ENCODE data around the gene ALDH1L1.

The ALDH1L1 gene

GRCh38 chr3:126154391-126155279 lies 25.8 kb downstream of the ALDH1L1 start:
- DNase-seq (ENCODE audit: low read depth): no peak

DNA sequence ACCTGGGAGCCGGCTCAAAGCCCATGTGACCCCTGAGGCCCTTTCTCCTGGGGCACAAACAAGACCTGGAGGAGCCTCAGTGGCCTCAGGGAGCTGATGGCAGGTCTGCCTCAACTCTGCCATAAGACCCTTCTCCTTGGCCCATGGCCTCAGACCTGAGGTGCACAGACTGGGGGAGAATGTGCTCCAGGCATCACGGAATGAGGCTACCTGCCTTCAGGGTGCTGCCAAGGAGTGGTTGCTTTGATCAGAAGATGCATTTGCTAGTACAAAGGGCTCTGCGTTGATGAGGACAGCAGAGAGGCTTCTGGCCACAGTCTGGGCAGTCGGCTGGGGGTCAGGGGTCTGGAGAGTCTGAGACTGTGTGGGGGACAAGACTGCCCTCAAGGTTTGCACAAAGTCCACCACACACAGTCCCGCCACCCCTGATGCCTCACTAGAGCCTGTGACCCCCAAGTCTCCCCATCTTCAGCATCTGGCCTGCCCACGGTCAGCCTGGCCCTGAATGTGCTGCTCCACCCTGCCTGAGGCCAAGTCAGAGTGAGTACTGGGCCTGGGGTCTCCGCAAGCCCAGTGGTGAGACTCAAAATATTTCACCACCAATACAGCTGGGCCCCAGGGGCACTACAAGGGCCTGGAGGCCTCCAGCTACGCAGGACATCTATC lies 26.6 kb downstream of the ALDH1L1 start:
- no peak for DNase-seq (ENCODE audit: low read depth)

DNA sequence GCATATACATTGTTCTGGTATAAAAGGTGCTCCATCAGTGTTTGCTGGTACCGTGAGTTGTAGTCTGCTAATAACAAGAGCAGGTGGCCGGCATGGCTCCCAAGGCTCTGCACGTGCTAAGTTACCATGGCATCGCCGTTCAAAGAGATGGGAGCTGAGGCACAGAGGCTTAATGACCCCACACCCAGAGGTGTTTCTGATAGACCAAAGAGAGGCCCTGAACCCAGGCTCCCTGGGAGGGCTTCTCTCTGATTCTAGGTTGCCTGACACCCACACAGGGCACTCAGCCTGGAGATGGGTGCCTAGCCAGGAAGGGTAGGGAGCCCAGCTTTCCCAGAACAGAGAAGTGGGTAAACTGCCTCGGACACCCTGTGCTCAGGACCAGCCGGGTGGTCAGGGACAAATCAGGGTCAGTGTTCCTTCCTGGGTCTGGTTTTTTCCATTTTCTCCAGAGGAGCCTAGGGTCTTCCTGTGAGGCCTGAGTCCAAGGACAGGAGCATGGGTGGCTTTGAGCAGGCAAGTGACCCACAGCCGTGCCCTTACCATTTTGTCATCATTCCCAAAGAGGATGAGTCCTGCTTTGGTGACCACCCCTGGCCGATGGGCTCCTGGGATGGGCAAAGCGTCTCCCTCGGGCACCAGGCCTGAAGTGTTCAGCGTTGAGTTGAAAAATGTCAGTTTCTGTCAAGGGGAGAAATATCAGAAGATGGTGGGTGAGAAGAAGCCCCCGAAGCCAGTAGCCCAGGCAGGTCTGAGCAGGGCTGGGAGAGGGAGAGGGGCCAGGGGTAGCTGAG lies 27.3 kb downstream of the ALDH1L1 start:
- DNase-seq (ENCODE audit: low read depth): no peak

DNA sequence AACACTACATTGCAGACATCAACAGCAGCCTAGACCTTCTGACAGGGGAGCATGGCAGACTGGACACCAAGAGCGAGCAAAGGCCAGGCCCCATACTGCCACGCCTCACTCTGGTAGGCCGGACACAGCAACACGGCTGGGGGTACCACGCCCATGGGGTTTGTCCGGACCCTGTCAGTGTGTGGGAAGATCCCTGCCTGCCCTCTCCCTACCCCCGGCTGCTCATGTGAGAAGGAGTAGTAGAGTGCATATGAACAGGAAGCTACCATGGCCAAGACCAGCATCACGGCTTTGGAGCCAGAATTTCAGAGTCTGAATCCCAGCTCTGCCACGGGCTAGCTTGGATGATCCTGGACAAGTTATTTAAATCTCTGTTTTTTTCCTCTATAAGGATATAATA lies 27.9 kb downstream of the ALDH1L1 start:
- no peak for DNase-seq (ENCODE audit: low read depth)

DNA sequence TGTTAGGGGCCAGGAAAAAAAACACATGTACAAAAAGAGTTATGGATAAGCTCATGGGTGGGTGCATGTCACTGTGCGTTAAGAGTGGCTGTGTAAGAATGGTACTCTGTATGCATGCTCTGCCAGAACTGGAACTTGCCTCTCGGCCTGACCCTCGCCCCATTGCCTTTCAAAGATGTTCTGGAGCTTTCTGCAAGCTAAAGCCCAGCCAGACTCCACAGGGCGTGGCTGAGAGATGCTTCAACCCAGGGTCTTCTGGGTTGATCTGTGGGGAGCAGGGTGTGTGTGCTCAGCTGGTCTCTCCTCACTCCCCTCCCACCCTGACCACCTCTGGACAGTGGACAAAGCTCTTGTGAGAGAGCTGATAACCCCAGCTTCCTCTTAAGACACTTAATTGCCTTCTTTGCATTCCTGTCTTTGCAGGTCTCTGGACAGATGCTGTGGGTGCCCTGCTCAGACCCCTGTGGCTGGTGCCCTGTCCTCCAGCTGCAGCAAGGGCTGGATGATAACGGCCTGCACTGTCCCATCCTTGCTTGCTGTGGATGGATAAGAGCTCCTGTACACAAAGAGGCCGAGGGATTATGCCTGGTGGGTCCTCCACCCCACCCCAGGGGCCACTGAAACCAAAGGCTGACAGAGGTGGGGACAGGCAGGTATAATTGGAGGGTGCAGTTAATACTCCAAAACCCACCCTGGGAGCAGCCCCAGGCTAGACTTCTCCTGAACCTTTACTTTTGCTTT lies 28.7 kb downstream of the ALDH1L1 start:
- DNase-seq (ENCODE audit: low read depth): no peak

DNA sequence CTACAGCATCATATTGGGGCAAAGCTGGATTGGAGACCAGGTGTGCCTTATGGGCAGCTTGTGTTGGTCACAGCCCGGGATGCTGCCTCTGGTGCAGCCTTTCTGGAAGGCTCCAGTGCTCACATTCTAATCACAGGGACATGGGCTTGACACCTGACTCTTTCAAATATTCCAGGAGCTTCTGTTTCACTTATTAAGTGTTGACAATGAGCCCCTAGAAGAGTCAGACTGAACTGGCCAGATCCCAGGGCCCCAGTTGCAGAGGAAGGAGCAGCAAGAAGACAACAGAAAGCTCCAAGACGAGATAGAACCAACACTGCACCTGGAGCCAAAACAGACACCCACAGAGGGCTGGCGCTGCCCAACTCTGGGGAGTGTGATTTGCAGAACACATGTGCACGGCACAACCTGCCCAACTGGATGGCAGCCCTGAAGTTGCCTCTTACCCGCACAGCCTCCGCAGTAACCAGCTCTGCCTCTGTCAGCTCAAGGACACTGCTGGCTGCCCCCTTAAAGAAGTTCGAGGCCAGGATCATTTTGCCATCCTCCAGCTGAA lies 30.3 kb downstream of the ALDH1L1 start:
- DNase-seq (ENCODE audit: low read depth): no peak

- DNase-seq (ENCODE audit: low read depth): no peak
These were observed 31.0 kb downstream of the ALDH1L1 start for GRCh38 chr3:126149256-126149902.

GRCh38 chr3:126147932-126148683 lies 32.3 kb downstream of the ALDH1L1 start:
- DNase-seq (ENCODE audit: low read depth): no peak

DNA sequence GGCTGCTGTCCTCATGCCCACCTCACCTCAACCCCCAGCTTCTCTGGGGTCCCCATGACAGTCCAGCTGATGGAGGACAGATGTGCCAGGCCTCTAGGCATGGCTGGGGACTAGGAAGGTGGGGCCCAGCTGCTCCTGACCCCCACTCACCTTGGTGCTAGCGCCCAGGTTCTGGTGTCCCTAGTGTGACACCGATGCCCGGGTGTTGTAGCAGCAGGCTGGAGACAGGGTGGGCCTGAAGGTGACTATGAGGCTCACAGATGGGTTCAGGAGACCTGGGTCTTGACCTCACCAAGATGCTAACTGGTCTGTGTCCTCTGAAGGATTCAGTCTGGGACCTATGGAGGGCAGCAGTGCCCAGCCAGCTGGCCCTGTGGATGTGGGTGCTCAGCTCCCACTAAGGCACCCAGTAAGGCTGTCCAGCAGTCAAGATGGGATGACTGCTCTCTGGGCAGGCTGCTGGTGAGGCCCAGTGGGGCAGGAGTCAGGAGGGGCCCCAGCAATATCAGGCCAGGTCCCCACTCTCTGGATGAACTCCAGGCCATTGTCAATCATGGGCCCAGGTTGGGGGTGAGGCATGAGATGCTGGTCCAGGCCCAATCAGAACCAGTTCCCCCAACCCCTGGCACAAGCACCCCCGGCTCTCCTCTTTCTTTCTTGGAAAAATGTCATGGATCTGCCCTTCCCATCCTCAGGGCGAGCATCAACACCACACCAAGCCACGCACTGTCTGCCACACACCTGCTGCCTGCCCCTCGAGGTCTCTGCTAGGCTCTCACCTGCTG lies 33.0 kb downstream of the ALDH1L1 start:
- DNase-seq (ENCODE audit: low read depth): no peak

GRCh38 chr3:126146525-126147146 lies 33.8 kb downstream of the ALDH1L1 start:
- DNase-seq (ENCODE audit: low read depth): no peak

- no peak for DNase-seq (ENCODE audit: low read depth)
These were observed 34.4 kb downstream of the ALDH1L1 start for GRCh38 chr3:126146034-126146433.

- no peak for DNase-seq (ENCODE audit: low read depth)
These were observed 37.7 kb downstream of the ALDH1L1 start for GRCh38 chr3:126142652-126143051.

DNA sequence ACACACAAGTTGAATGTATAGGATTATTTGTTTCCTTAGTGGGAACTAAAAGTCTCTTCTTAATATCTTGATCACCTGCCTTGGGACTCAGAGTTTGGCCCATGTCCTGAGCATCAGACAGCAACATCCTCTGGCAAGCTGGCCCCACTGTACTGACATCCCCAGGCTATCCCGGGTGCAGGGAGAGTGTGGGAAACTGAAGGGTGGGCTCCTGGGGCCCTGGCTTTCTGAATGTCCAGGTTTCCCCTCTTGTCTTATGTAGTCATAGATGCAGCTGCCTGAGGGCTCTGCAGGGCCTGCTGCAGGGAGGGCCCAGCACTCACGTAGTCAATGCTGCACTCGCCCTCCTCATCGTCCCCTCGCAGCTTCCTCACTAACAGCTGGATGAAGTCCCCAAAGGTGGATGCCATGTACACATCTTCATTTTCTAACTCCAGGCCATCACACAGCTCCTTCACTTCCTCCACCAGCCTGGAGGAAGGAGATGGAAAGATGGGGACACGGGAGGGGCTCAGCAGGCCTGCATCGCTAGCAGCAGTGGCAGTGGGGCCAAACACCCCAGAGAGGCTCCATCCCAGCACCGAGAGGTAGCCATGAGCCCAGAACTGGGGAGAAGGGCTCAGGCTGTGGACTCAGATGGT lies 42.8 kb downstream of the ALDH1L1 start:
- no peak for DNase-seq (ENCODE audit: low read depth)

DNA sequence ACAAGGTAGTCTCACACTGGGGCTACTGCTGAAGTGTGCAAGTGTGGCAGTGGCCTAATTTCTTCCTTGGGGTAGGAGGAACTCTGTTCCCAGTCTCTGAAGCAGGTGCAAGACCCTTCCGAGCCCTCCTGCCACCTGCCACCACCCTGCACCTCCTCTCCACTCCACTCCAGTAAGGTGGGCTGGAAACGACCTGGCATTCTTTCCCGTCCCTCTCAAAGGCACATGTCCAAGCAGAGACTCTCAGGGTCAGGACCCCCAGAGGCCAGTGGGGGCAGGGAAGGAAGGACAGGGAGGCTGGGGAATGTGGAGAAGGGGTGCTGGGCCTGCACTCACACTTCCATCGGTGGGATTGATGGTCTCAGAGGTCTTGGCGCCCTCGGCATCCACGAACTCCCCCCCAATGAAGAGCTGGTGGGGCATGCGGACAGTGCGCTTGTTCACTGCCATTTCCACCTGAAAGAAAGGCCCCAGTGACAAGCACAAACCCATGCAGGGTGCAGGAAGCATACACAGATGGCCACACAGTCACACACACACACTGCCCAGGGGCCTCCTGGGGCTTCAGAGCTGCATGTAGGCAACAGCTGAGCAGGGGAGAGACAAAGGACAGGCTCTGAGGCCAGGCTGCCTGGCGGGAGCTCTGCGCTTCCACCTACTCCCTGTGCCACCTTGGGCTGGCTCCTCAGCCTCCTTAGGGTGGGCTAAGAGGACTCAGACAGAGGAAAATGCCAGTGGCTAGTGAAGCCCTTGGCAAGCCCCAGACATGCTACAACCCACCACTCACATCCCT lies 43.8 kb downstream of the ALDH1L1 start:
- DNase-seq (ENCODE audit: low read depth): no peak

- no peak for DNase-seq (ENCODE audit: low read depth)
These were observed 44.8 kb downstream of the ALDH1L1 start for GRCh38 chr3:126135406-126136076.

GRCh38 chr3:126135071-126135405 lies 45.3 kb downstream of the ALDH1L1 start:
- no peak for DNase-seq (ENCODE audit: low read depth)
